ENCODE measurements around the gene UBE4B. TPM values are rescaled to one million over a fixed set of nuclear protein-coding genes. Genes with fewer than 3 reads are reported as not detected.

UBE4B gene
- total RNA-seq, 1 experiment from 2014 or later = 28.1 TPM

DNA sequence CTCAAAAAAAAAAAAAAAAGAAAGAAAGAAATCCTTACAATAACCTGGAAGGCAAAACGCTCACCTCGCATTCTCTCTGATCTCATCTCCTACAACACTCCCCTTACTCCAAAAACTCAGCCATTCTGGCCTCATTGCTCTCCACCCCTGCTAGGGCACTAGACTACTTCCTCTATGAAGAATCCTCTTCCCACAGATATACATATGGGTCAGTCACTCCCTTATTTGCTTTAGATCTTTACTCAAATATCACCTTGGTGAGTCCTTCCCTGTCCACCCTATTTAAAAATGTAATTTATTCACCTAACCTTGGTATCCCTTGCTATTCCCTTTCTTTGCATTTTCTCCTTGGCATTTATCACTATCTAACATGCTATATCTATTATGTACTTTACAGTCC lies 153.0 kb downstream of the UBE4B start:
- Mint-ChIP-seq H3K27ac (ENCODE audit: unreplicated experiment) (no peak overlapping the region), H3K4me3 (ENCODE audit: low read depth, unreplicated experiment) (no peak overlapping the region), H3K4me1 (ENCODE audit: low read depth, unreplicated experiment) (no peaks in the 10 kb centered on the region), H3K36me3 (ENCODE audit: insufficient read depth, unreplicated experiment) (peaks cover 14% of the 10 kb centered on the region), H3K27me3 (ENCODE audit: unreplicated experiment) (no peaks in the 10 kb centered on the region), H3K9me3 (ENCODE audit: low read depth, unreplicated experiment) (no peaks in the 10 kb centered on the region)
- CTCF ChIA-PET = no interaction called here
- intact Hi-C loops (cut with micrococcal nuclease; ENCODE audit: unreplicated experiment) = no loop called here
- BruUV-seq (replicated peaks) = no TSS peak
- TF ChIP-seq CTCF (IDR thresholded peaks at IDR 0.05; ENCODE audit: unreplicated experiment) = no peak
- no peak for DNase-seq

GRCh38 chr1:10186331-10187025 lies 153.7 kb downstream of the UBE4B start:
- no peak for DNase-seq
- H3K4me3 Mint-ChIP-seq (ENCODE audit: low read depth, unreplicated experiment) = no peak overlapping the region
- TF ChIP-seq CTCF (IDR thresholded peaks at IDR 0.05; ENCODE audit: unreplicated experiment) = no peak
- H3K27me3 Mint-ChIP-seq (ENCODE audit: unreplicated experiment) = no peaks in the 10 kb centered on the region
- H3K27ac Mint-ChIP-seq (ENCODE audit: unreplicated experiment) = no peak overlapping the region
- no TSS peak for BruUV-seq (replicated peaks)
- CTCF ChIA-PET = no interaction called here
- intact Hi-C loops (cut with micrococcal nuclease; ENCODE audit: unreplicated experiment) = no loop called here
- H3K4me1 Mint-ChIP-seq (ENCODE audit: low read depth, unreplicated experiment) = no peaks in the 10 kb centered on the region
- no peaks in the 10 kb centered on the region for H3K9me3 Mint-ChIP-seq (ENCODE audit: low read depth, unreplicated experiment)
- peaks cover 14% of the 10 kb centered on the region for H3K36me3 Mint-ChIP-seq (ENCODE audit: insufficient read depth, unreplicated experiment)

GRCh38 chr1:10187026-10187334 lies 154.2 kb downstream of the UBE4B start:
- H3K27ac Mint-ChIP-seq (ENCODE audit: unreplicated experiment) = no peak overlapping the region
- H3K4me1 Mint-ChIP-seq (ENCODE audit: low read depth, unreplicated experiment) = no peaks in the 10 kb centered on the region
- CTCF ChIA-PET = no interaction called here
- H3K27me3 Mint-ChIP-seq (ENCODE audit: unreplicated experiment) = no peaks in the 10 kb centered on the region
- BruUV-seq (replicated peaks) = no TSS peak
- no peaks in the 10 kb centered on the region for H3K9me3 Mint-ChIP-seq (ENCODE audit: low read depth, unreplicated experiment)
- no peak overlapping the region for H3K4me3 Mint-ChIP-seq (ENCODE audit: low read depth, unreplicated experiment)
- no peak for DNase-seq
- TF ChIP-seq CTCF (IDR thresholded peaks at IDR 0.05; ENCODE audit: unreplicated experiment) = no peak
- peaks cover 14% of the 10 kb centered on the region for H3K36me3 Mint-ChIP-seq (ENCODE audit: insufficient read depth, unreplicated experiment)
- intact Hi-C loops (cut with micrococcal nuclease; ENCODE audit: unreplicated experiment) = no loop called here

DNA sequence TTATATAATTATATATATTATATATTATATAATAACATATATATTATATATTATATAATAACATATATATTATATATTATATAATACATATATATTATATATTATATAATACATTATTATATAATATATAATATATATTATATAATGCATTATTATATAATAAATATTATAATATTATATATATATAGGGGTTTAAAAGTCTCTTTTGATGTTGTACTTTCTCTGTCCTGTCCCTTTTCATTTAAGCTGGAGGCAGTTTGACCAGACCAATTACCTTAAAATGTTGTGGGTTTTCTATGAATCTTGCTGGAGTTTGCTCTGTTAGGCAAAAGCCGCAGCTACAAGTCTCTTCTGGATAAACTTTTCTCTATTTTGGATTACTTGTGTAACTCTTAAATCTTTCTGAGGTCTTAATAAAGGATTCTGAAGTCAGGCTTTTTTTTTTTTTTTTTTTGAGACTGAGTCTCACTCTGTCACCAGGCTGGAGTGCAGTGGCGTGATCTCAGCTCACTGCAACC lies 155.4 kb downstream of the UBE4B start:
- Mint-ChIP-seq H3K27me3 (ENCODE audit: unreplicated experiment) (no peaks in the 10 kb centered on the region), H3K4me1 (ENCODE audit: low read depth, unreplicated experiment) (no peaks in the 10 kb centered on the region), H3K9me3 (ENCODE audit: low read depth, unreplicated experiment) (no peaks in the 10 kb centered on the region), H3K4me3 (ENCODE audit: low read depth, unreplicated experiment) (no peak overlapping the region), H3K36me3 (ENCODE audit: insufficient read depth, unreplicated experiment) (peaks cover 14% of the 10 kb centered on the region), H3K27ac (ENCODE audit: unreplicated experiment) (no peak overlapping the region)
- CTCF ChIA-PET = interaction anchor here (0.7 kb wide), 1 partner anchor 13 kb away, joined by 5 read pairs; no protein-coding TSS in a partner anchor
- intact Hi-C loops (cut with micrococcal nuclease; ENCODE audit: unreplicated experiment) = no loop called here
- no peak for TF ChIP-seq CTCF (IDR thresholded peaks at IDR 0.05; ENCODE audit: unreplicated experiment)
- no TSS peak for BruUV-seq (replicated peaks)
- DNase-seq = no peak

Measured in Calu3 (cell line).